ENCODE results near the gene MIEF2. TPM values are rescaled to one million over a fixed set of nuclear protein-coding genes. Genes with fewer than 3 reads are reported as not detected.

Gene MIEF2
- total RNA-seq, 2 donors from 2014 or later: 13.8 to 18.3 TPM

Other genes with a start within 250 kb of the MIEF2 start
- gene ATPAF2, start 221.5 kb upstream of the MIEF2 start, total RNA-seq: 10 to 100 TPM; 29.0 to 32.0 TPM
- 1 to 10 TPM; 4.7 to 7.0 TPM for gene GID4, start 221.3 kb upstream of the MIEF2 start, total RNA-seq
- 10 to 100 TPM; 25.4 to 29.3 TPM for gene DRG2, start 172.7 kb upstream of the MIEF2 start, total RNA-seq
- gene MYO15A, start 151.9 kb upstream of the MIEF2 start, total RNA-seq: 1 to 10 TPM in 1 of 2 donors, under 1 TPM in 1; 0.75 to 2.4 TPM
- 10 to 100 TPM; 83.7 to 89.8 TPM for gene ALKBH5, start 76.8 kb upstream of the MIEF2 start, total RNA-seq
- gene LLGL1, start 35.0 kb upstream of the MIEF2 start, total RNA-seq: 1 to 10 TPM; 7.5 to 8.6 TPM
- gene FLII, start 1.9 kb upstream of the MIEF2 start, total RNA-seq: 100 to 1,000 TPM; 276 to 285 TPM
- gene TOP3A, start 54.3 kb downstream of the MIEF2 start, total RNA-seq: 10 to 100 TPM; 22.0 to 23.3 TPM
- 10 to 100 TPM; 18.9 to 21.1 TPM for gene SMCR8, start 54.6 kb downstream of the MIEF2 start, total RNA-seq
- 10 to 100 TPM; 27.4 to 40.2 TPM for gene SHMT1, start 102.9 kb downstream of the MIEF2 start, total RNA-seq
- under 1 TPM; 0.12 to 0.22 TPM for gene EVPLL, start 117.1 kb downstream of the MIEF2 start, total RNA-seq
- 10 to 100 TPM; 36.8 to 47.7 TPM for gene LGALS9C, start 216.1 kb downstream of the MIEF2 start, total RNA-seq

All from left colon (tissue), 2 donors.